BJ (cell line): ENCODE results near the gene CLDN34. TPM values are rescaled to one million over a fixed set of nuclear protein-coding genes. Genes with fewer than 3 reads are reported as not detected.

ENCODE experiments used
- CTCF ChIA-PET: fragments of 350-600 bp; formaldehyde crosslinking; extraction: SDS; loops from one replicate; lab custom pipeline; 2021; ENCODE audit warnings: antibody characterized with exemption, inconsistent platforms; lab: Yijun Ruan, JAX
- POLR2A ChIA-PET: fragments of 300-600 bp; sonication (Branson Sonifier 250); formaldehyde crosslinking; extraction: SDS; loops from one replicate; lab custom pipeline; 2021; ENCODE audit warnings: antibody characterized with exemption; lab: Charles Lee
- DNase-seq: peaks from one replicate; pipeline ENCODE4 v3.0.0-alpha.2; 2011; ENCODE audit warnings: low read depth
- H3K27me3 ChIP-seq: 2 replicates; pipeline ENCODE4 v1.6.0; 2011; ENCODE audit warnings: low read length; ENCODE audit not compliant: control insufficient read depth, insufficient read depth
- H3K36me3 ChIP-seq: 2 replicates; pipeline ENCODE4 v1.5.1; 2011; ENCODE audit warnings: low read length; ENCODE audit not compliant: control insufficient read depth, insufficient read depth
- H3K4me3 ChIP-seq: 2 replicates; pipeline ENCODE4 v1.5.1; 2011; ENCODE audit warnings: low read depth, mild to moderate bottlenecking, control low read depth, low read length
- polyA plus RNA-seq: library from polyadenylated mRNA; depleted of rRNA; stranded (reverse); fragments of >200 nt; gene quantifications from 2 replicates; pipeline ENCODE4 v1.2.3, GENCODE V29; 2011
- TF ChIP-seq, protein P1 (sequence below): IDR thresholded peaks from 2 replicates; pipeline ENCODE4 v1.5.1; 2011; ENCODE audit warnings: low read depth, mild to moderate bottlenecking, control low read depth, inconsistent platforms, low read length, moderate library complexity; ENCODE audit not compliant: insufficient read depth

CLDN34 gene
- polyA plus RNA-seq, 1 experiment = not detected

DNA sequence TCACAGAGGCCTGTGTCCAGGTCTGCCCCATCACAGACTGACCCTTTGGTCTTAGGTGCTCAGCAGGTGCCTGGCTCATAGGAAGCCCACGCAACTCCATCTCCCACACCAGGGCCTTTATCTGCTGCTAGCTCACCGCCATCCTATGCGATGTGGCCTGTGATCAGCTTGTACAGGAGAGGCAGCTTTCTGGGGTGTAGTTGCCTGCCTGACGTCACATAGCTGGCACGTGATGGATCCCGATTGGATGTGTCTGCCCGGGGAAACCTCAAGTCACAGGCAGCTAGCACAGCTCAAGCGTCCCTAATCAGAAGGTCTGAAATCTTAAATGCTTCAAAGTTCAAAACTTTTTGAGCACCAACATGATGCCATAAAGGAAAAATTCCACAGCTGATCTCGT is 41.2 kb upstream of the CLDN34 start:
- no peak for DNase-seq
- ChIA-PET CTCF (interaction anchor here (1.1 kb wide), 1 partner anchor 9 kb away, joined by 3 read pairs; no protein-coding TSS in a partner anchor), POLR2A (no interaction called here)
- no peaks in the 10 kb centered on the region for H3K36me3 ChIP-seq
- H3K27me3 ChIP-seq = no peaks in the 10 kb centered on the region
- TF ChIP-seq, protein P1, sequence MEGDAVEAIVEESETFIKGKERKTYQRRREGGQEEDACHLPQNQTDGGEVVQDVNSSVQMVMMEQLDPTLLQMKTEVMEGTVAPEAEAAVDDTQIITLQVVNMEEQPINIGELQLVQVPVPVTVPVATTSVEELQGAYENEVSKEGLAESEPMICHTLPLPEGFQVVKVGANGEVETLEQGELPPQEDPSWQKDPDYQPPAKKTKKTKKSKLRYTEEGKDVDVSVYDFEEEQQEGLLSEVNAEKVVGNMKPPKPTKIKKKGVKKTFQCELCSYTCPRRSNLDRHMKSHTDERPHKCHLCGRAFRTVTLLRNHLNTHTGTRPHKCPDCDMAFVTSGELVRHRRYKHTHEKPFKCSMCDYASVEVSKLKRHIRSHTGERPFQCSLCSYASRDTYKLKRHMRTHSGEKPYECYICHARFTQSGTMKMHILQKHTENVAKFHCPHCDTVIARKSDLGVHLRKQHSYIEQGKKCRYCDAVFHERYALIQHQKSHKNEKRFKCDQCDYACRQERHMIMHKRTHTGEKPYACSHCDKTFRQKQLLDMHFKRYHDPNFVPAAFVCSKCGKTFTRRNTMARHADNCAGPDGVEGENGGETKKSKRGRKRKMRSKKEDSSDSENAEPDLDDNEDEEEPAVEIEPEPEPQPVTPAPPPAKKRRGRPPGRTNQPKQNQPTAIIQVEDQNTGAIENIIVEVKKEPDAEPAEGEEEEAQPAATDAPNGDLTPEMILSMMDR = no peak
- no peak overlapping the region for H3K4me3 ChIP-seq

DNA sequence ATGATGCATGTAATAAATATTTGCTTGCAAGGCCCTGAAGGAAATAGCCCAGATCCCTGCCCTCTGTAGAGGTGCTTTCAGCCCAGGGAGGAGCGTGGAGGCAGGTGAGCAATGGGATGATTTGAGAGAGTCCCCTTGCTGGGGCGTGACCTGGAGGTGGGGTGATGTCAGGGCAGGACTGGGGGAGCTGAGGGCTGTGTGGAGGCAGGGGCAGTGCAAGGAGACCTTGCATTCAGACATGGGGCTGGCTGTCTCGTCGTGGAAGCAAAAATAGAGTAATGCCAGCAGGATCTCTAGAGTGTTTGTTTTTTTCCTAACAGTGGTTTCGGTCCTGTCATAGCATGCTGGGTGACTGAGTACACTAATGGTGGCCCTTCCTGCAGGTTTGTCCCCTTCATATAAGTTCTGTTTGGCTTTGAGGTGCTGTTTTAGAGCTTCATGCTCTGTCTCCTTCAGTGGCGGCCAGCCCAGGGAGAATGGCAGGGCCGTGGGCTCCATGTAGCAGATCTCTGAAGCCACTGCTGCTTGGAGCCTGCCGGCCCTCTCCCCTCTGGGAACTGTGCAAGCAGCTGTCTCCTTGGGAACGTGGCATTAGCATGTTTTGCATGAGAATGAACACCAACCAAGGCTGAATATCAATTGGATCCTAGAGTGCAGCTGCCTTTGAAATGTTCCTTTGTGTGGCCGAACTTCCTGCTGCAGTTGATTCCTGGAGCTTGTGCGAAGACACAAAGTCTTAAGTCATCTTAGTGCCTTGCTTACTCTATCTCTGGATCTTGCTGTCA is 39.3 kb upstream of the CLDN34 start:
- ChIA-PET POLR2A (no interaction called here), CTCF (no interaction called here)
- H3K4me3 ChIP-seq = no peak overlapping the region
- DNase-seq = no peak
- TF ChIP-seq, protein P1 = no peak
- no peaks in the 10 kb centered on the region for H3K36me3 ChIP-seq
- H3K27me3 ChIP-seq = no peaks in the 10 kb centered on the region

DNA sequence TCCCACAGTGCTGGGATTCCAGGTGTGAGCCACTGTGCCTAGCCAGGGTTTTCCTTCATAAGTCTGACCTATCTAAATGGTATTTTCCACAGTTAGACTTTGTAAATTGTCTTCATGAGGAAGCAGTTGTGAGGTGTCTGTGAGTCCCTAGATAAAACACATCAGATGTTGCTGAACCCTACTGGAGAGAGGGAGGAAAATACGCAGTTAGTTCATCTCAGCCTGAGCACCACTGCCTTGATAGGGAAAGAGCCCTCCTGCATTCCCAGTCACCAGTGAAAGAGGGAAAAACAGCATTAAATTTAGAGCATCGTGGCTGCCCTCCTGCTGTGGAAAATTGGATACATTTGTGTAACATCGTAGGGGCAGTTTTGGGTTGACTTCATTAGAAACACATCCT is 31.7 kb upstream of the CLDN34 start:
- Histone ChIP-seq H3K27me3 (no peaks in the 10 kb centered on the region), H3K36me3 (no peaks in the 10 kb centered on the region), H3K4me3 (no peak overlapping the region)
- DNase-seq = no peak
- ChIA-PET POLR2A (no interaction called here), CTCF (no interaction called here)
- TF ChIP-seq, protein P1 = no peak

DNA sequence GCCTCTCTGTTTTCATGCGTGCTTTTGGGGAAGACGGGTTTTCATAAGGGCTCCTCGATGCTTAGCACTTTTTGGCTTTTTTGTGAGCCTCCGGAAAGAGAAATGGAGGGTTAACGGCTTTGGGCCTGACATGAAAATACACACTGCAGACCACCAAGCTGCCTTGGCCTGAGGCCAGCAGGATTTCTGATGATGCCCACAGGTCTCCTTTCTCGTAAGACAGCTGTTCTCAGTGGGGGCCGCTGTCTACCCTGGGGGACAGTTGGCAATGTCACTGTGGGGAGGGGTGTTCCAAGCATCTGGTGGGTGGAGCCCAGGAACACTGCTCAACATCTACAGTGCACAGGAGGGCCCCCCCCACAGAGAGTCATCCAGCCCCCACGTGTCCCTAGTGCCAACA is 29.4 kb upstream of the CLDN34 start:
- ChIA-PET POLR2A (no interaction called here), CTCF (interaction anchor here (1.1 kb wide), 1 partner anchor 15 kb away, joined by 4 read pairs; no protein-coding TSS in a partner anchor)
- Histone ChIP-seq H3K27me3 (no peaks in the 10 kb centered on the region), H3K36me3 (no peaks in the 10 kb centered on the region), H3K4me3 (no peak overlapping the region)
- TF ChIP-seq, protein P1 = no peak
- DNase-seq = no peak

DNA sequence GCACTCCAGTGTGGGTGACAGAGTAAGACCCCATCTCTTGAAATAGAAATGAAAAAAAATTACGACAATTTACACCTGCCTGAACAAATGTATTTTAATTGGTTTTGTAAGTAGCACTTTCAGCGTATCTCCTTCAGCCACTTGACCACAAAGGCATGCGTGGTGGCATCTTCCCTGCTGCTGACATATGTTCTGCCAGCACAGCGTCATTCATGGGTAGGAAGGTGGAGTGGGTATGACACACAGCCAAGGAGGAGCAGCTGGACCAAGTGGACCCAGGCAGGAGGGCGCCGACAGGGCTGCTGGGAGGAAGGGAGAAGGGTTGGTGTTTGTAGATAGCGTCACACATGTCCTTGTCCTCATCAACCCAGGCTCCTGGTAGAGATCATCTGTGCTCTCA is 28.6 kb upstream of the CLDN34 start:
- H3K27me3 ChIP-seq = no peaks in the 10 kb centered on the region
- TF ChIP-seq, protein P1 = no peak
- no peak overlapping the region for H3K4me3 ChIP-seq
- ChIA-PET POLR2A (no interaction called here), CTCF (no interaction called here)
- H3K36me3 ChIP-seq = no peaks in the 10 kb centered on the region
- no peak for DNase-seq
